ENCODE data around the gene SLC25A19. TPM values are rescaled to one million over a fixed set of nuclear protein-coding genes. Genes with fewer than 3 reads are reported as not detected.

Gene SLC25A19
- total and polyA plus RNA-seq, 2 donors (not counting 1 experiment from before 2014, with no cell fraction given) = 36.8 to 46.4 TPM

GRCh38 chr17:75277664-75278071, 11.6 kb downstream of the SLC25A19 start:
- Histone ChIP-seq H3K9ac (ENCODE audit: low read length) (no peak overlapping the region), H3K27ac (ENCODE audit: low read length in 2 of 2) (no peak overlapping the region), H2AFZ (ENCODE audit: insufficient read depth, low read depth, low read length, poor library complexity, severe bottlenecking) (no peak overlapping the region), H3K4me2 (replicated peaks; ENCODE audit: low read depth, low read length, poor library complexity, severe bottlenecking) (no peak overlapping the region), H3K9me3 (ENCODE audit: control extremely low read depth in 1 of 3, control insufficient read depth in 2 of 3, insufficient read depth in 1 of 3, low read length in 2 of 3) (no peaks in the 10 kb centered on the region), H3K4me1 (ENCODE audit: control insufficient read depth in 2 of 2, insufficient read depth in 2 of 2, low read length in 2 of 2) (peaks cover 0 to 3% of the 10 kb centered on the region in 2 donors), H4K20me1 (ENCODE audit: control insufficient read depth, insufficient read depth, low read length, poor library complexity, severe bottlenecking) (no peaks in the 10 kb centered on the region), H3K36me3 (replicated peaks in 1 of 2; ENCODE audit: control extremely low read depth in 1 of 2, control insufficient read depth in 1 of 2, extremely low read depth in 1 of 2, insufficient read depth in 2 of 2, low read length in 1 of 2) (peaks cover 0 to 43% of the 10 kb centered on the region in 2 experiments), H3K79me2 (ENCODE audit: control insufficient read depth, insufficient read depth, low read length) (peaks cover 51% of the 10 kb centered on the region), H3K27me3 (replicated peaks in 1 of 4; ENCODE audit: control extremely low read depth in 1 of 4, control insufficient read depth in 3 of 4, insufficient read depth in 4 of 4, low read length in 3 of 4) (no peaks in the 10 kb centered on the region), H3K4me3 (ENCODE audit: control extremely low read depth in 1 of 5, extremely low read depth in 1 of 5, insufficient read depth in 1 of 5, low read depth in 2 of 5, low read length in 4 of 5) (no peak overlapping the region)
- no peak for DNase-seq
- H3K4me1 Mint-ChIP-seq = peaks cover 2% of the 10 kb centered on the region
- no peaks in the 10 kb centered on the region for H3K9me3 Mint-ChIP-seq (ENCODE audit: insufficient read depth)
- ATAC-seq (ENCODE audit: low read depth) = no peak
- no peak for TF ChIP-seq EZH2 (IDR thresholded peaks at IDR 0.05; ENCODE audit: borderline replicate concordance, insufficient read depth, low read depth, low read length, poor library complexity, severe bottlenecking)
- TF ChIP-seq, protein P1, sequence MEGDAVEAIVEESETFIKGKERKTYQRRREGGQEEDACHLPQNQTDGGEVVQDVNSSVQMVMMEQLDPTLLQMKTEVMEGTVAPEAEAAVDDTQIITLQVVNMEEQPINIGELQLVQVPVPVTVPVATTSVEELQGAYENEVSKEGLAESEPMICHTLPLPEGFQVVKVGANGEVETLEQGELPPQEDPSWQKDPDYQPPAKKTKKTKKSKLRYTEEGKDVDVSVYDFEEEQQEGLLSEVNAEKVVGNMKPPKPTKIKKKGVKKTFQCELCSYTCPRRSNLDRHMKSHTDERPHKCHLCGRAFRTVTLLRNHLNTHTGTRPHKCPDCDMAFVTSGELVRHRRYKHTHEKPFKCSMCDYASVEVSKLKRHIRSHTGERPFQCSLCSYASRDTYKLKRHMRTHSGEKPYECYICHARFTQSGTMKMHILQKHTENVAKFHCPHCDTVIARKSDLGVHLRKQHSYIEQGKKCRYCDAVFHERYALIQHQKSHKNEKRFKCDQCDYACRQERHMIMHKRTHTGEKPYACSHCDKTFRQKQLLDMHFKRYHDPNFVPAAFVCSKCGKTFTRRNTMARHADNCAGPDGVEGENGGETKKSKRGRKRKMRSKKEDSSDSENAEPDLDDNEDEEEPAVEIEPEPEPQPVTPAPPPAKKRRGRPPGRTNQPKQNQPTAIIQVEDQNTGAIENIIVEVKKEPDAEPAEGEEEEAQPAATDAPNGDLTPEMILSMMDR (IDR thresholded peaks at IDR 0.05) = no peak
- intact Hi-C loops (cut with micrococcal nuclease) = no loop called here
- H3K4me3 Mint-ChIP-seq = no peak overlapping the region
- H3K27ac Mint-ChIP-seq = no peak overlapping the region
- CTCF ChIA-PET = interaction anchor here (0.6 to 1.4 kb wide), 2 partner anchors 12 to 141 kb away, joined by 3 to 4 read pairs; partner anchors contain the start of gene SLC25A19
- POLR2A ChIA-PET = interaction anchor here (0.6 kb wide), 1 partner anchor 171 kb away, joined by 4 read pairs; no protein-coding TSS in a partner anchor
- H3K27me3 Mint-ChIP-seq = no peaks in the 10 kb centered on the region
- 94% methylated on average over 5 of the region's 6 CpGs for WGBS (ENCODE audit: insufficient coverage)

GRCh38 chr17:75273977-75274708, 15.1 kb downstream of the SLC25A19 start:
- Mint-ChIP-seq H3K27ac (peak overlapping the region; percentile 56), H3K4me1 (peaks cover 19% of the 10 kb centered on the region), H3K9me3 (ENCODE audit: insufficient read depth) (no peaks in the 10 kb centered on the region), H3K4me3 (peak overlapping the region; percentile 23), H3K27me3 (no peaks in the 10 kb centered on the region)
- Histone ChIP-seq H3K36me3 (replicated peaks in 1 of 2; ENCODE audit: control extremely low read depth in 1 of 2, control insufficient read depth in 1 of 2, extremely low read depth in 1 of 2, insufficient read depth in 2 of 2, low read length in 1 of 2) (peaks cover 0 to 25% of the 10 kb centered on the region in 2 experiments), H3K27me3 (replicated peaks in 1 of 4; ENCODE audit: control extremely low read depth in 1 of 4, control insufficient read depth in 3 of 4, insufficient read depth in 4 of 4, low read length in 3 of 4) (no peaks in the 10 kb centered on the region), H3K4me1 (ENCODE audit: control insufficient read depth in 2 of 2, insufficient read depth in 2 of 2, low read length in 2 of 2) (peaks cover 15 to 27% of the 10 kb centered on the region in 2 donors), H3K4me2 (replicated peaks; ENCODE audit: low read depth, low read length, poor library complexity, severe bottlenecking) (no peak overlapping the region), H3K9me3 (ENCODE audit: control extremely low read depth in 1 of 3, control insufficient read depth in 2 of 3, insufficient read depth in 1 of 3, low read length in 2 of 3) (no peaks in the 10 kb centered on the region), H3K79me2 (ENCODE audit: control insufficient read depth, insufficient read depth, low read length) (peaks cover 35% of the 10 kb centered on the region), H4K20me1 (ENCODE audit: control insufficient read depth, insufficient read depth, low read length, poor library complexity, severe bottlenecking) (no peaks in the 10 kb centered on the region), H3K4me3 (ENCODE audit: control extremely low read depth in 1 of 5, extremely low read depth in 1 of 5, insufficient read depth in 1 of 5, low read depth in 2 of 5, low read length in 4 of 5) (no peak overlapping the region), H2AFZ (ENCODE audit: insufficient read depth, low read depth, low read length, poor library complexity, severe bottlenecking) (no peak overlapping the region), H3K27ac (ENCODE audit: low read length in 2 of 2) (no peak overlapping the region), H3K9ac (ENCODE audit: low read length) (no peak overlapping the region)
- DNase-seq = no peak
- CTCF ChIA-PET = interaction anchor here (1.6 to 1.7 kb wide), 2 partner anchors 15 to 160 kb away, joined by 5 to 6 read pairs; partner anchors contain the start of gene SLC25A19
- POLR2A ChIA-PET = interaction anchor here (0.6 to 1.7 kb wide), 2 partner anchors 15 to 139 kb away, joined by 3 to 8 read pairs; partner anchors contain the start of gene SLC25A19
- TF ChIP-seq, protein P1 (IDR thresholded peaks at IDR 0.05) = no peak
- TF ChIP-seq EZH2 (IDR thresholded peaks at IDR 0.05; ENCODE audit: borderline replicate concordance, insufficient read depth, low read depth, low read length, poor library complexity, severe bottlenecking) = no peak
- intact Hi-C loops (cut with micrococcal nuclease) = no loop called here
- no peak for ATAC-seq (ENCODE audit: low read depth)
- WGBS (ENCODE audit: insufficient coverage) = 93% methylated on average over 5 of the region's 7 CpGs

Data from B cell (primary cell).